Activated naive CD8-positive, alpha-beta T cell treated with anti-CD3 and anti-CD28 coated beads, Interleukin-2, amount 50 U/mL, for 24 hours (primary cell): ENCODE results near the gene COASY.
A peak's percentile ranks its signal among the peaks of the same experiment; 100 is the strongest.

ENCODE experiments used
- ATAC-seq: fragments of 150-1000 bp; cut with Tn5 transposase; one replicate; pipeline ENCODE4 v1.10.0; 2021
- DNase-seq: peaks from one replicate; pipeline ENCODE4 v3.0.0; 2021
- H3K27ac Mint-ChIP-seq: one replicate; pipeline ENCODE4 v1.8.0; 2021; ENCODE audit warnings: mild to moderate bottlenecking, mixed read lengths
- H3K27me3 Mint-ChIP-seq: one replicate; pipeline ENCODE4 v1.8.0; 2021; ENCODE audit warnings: mixed read lengths
- H3K36me3 Mint-ChIP-seq: one replicate; pipeline ENCODE4 v1.8.0; 2021; ENCODE audit warnings: low read depth, mixed read lengths
- H3K4me1 Mint-ChIP-seq: one replicate; pipeline ENCODE4 v1.8.0; 2021; ENCODE audit warnings: mixed read lengths
- H3K4me3 Mint-ChIP-seq: one replicate; pipeline ENCODE4 v1.8.0; 2021; ENCODE audit warnings: mild to moderate bottlenecking, moderate library complexity, mixed read lengths
- H3K9me3 Mint-ChIP-seq: one replicate; pipeline ENCODE4 v1.8.0; 2021; ENCODE audit warnings: mixed read lengths

Gene COASY

GRCh38 chr17:42561897-42562387 lies at the start of gene COASY:
Gene COASY (plus strand): TSS chr17:42562148. CDS start chr17:42562623, 475 bp downstream.
- peaks cover 12% of the 10 kb centered on the region for H3K36me3 Mint-ChIP-seq
- peaks cover 36% of the 10 kb centered on the region for H3K4me1 Mint-ChIP-seq
- ATAC-seq, result peak; percentile 77
- peak within 1 kb of the TSS; percentile 91 for H3K4me3 Mint-ChIP-seq
- peak within 1 kb of the TSS; percentile 92 for H3K27ac Mint-ChIP-seq
- H3K9me3 Mint-ChIP-seq, result no peaks in the 10 kb centered on the region
- peak; percentile 95 for DNase-seq
- no peaks in the 10 kb centered on the region for H3K27me3 Mint-ChIP-seq

DNA sequence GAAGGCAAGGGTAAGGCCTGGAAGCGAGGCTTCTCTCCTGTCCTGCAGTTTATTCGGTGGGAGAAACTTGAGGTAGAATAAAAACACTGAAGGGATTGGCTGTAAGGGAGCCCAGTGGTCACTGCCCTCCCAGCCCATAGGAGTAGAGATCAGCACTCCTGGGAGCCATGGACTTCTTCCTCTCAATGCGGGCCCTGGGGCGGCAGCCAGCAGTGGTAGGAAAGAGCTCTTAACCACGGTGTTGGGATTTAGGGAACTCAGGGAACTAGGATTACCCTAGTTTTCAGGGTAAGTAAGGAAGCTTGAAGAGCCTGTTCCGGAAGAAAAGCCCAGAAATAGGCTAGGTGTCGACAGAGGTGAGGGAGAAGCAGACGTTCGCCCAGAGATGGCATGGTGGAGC lies 49.7 kb upstream of the COASY start:
- Mint-ChIP-seq H3K36me3 (peaks cover 9% of the 10 kb centered on the region), H3K4me1 (no peaks in the 10 kb centered on the region), H3K9me3 (no peaks in the 10 kb centered on the region), H3K27ac (no peak overlapping the region), H3K4me3 (no peak overlapping the region), H3K27me3 (peaks cover 2% of the 10 kb centered on the region)
- no peak for DNase-seq
- ATAC-seq, result no peak

DNA sequence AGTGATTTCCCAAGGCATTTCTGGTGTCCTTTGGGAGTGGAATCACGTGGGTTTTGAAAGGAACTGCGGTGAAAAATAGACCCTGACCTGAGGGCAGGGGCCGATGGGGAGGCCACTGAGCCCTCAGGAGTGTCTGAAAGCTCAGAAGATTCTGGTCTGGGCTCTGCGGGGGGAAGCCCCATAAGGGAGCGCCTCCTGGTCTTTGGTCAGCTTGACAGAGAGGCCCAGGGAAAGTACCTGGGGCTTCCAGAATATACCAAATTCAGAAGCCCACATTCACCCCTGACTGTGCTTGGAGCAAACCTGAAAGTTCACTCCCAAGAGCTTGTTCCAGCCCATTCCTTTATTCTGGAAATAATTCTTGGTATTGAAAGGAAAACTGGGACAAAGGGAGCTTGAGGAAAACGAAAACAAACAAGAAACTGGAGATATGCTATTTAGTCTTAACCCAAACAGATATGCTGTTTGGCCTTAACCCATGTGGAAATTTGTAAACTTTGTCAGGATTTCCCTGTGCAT lies 49.2 kb upstream of the COASY start:
- H3K36me3 Mint-ChIP-seq, result peaks cover 6% of the 10 kb centered on the region
- H3K4me1 Mint-ChIP-seq, result peaks cover 3% of the 10 kb centered on the region
- no peak overlapping the region for H3K4me3 Mint-ChIP-seq
- H3K27ac Mint-ChIP-seq, result no peak overlapping the region
- peaks cover 2% of the 10 kb centered on the region for H3K27me3 Mint-ChIP-seq
- no peak for ATAC-seq
- H3K9me3 Mint-ChIP-seq, result no peaks in the 10 kb centered on the region
- no peak for DNase-seq

GRCh38 chr17:42513686-42514085 lies 48.3 kb upstream of the COASY start:
- DNase-seq (no peak), ATAC-seq (no peak)
- Mint-ChIP-seq H3K27me3 (peaks cover 2% of the 10 kb centered on the region), H3K4me1 (peaks cover 3% of the 10 kb centered on the region), H3K9me3 (no peaks in the 10 kb centered on the region), H3K27ac (no peak overlapping the region), H3K4me3 (no peak overlapping the region), H3K36me3 (peaks cover under 1% of the 10 kb centered on the region)

GRCh38 chr17:42514279-42514678 lies 47.7 kb upstream of the COASY start:
- H3K9me3 Mint-ChIP-seq, result no peaks in the 10 kb centered on the region
- peaks cover 2% of the 10 kb centered on the region for H3K27me3 Mint-ChIP-seq
- ATAC-seq (no peak), DNase-seq (no peak)
- peaks cover 3% of the 10 kb centered on the region for H3K4me1 Mint-ChIP-seq
- H3K36me3 Mint-ChIP-seq, result no peaks in the 10 kb centered on the region
- H3K27ac Mint-ChIP-seq, result no peak overlapping the region
- H3K4me3 Mint-ChIP-seq, result no peak overlapping the region

- H3K4me3 Mint-ChIP-seq, result no peak overlapping the region
- H3K27me3 Mint-ChIP-seq, result peaks cover 2% of the 10 kb centered on the region
- no peaks in the 10 kb centered on the region for H3K9me3 Mint-ChIP-seq
- H3K4me1 Mint-ChIP-seq, result peaks cover 3% of the 10 kb centered on the region
- no peak for DNase-seq
- ATAC-seq, result no peak
- no peaks in the 10 kb centered on the region for H3K36me3 Mint-ChIP-seq
- H3K27ac Mint-ChIP-seq, result no peak overlapping the region
Observed at GRCh38 chr17:42514867-42515266, 47.1 kb upstream of the COASY start.

DNA sequence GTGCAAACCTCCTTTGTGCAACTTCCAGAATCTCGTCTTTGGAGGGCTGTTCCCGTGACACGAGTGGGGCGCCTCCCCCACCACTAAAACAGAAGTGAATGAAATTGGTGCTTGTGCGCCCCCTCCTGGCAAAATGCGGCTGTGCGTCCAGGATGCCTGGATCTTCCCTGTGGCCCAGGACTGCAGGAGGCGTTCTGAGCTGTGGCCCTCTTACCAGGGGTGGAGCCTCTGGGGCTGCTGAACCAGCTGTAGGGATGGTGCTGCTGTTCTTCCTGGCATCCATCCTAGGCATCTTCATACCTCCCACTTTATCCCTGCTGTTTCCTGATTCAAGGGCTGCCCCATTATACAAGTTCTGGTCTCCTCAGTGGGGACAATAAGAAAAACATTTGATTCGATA lies 44.4 kb upstream of the COASY start:
- DNase-seq, result peak; percentile 88

DNA sequence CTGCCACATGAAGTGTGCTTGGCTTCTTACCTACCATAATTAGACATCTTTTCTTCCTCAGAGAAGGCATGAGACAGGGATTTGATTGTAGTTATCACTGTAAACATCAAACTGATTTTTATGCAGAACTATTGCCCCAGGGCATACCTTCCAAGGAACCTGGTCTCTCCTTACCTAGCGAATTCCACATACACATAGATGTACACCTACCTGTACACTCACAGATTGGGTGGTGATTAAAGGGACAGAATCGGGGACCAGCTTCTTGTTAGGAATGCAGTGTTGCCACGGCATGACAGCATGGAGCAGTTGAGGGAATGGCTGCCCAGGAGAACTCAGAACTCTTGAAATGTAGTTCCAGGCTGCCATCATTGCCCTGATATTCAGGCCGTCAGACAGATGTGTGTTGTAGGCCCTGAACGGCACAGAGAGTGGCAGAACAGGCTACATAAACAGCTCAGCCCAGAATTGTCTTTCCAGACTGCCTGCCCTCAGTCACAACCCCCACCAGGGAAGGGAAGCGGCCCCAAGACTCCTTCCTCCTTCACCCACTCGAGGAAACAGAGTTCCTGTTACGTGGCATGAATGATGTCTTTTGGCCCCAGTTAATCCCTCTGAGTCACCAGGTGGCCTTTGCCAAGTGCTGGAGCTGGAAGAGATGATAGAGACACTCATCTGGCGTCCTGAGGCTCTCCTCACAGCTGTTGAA lies 43.7 kb upstream of the COASY start:
- H3K27ac Mint-ChIP-seq, result no peak overlapping the region
- DNase-seq (no peak), ATAC-seq (no peak)
- no peaks in the 10 kb centered on the region for H3K9me3 Mint-ChIP-seq
- H3K27me3 Mint-ChIP-seq, result peaks cover 3% of the 10 kb centered on the region
- H3K4me1 Mint-ChIP-seq, result peaks cover 6% of the 10 kb centered on the region
- H3K36me3 Mint-ChIP-seq, result peaks cover 8% of the 10 kb centered on the region
- no peak overlapping the region for H3K4me3 Mint-ChIP-seq

More for the DNA sequence above, 44.4 kb upstream of the COASY start:
- no peak overlapping the region for H3K27ac Mint-ChIP-seq
- ATAC-seq, result peak; percentile 72
- H3K36me3 Mint-ChIP-seq, result peaks cover 8% of the 10 kb centered on the region
- peaks cover 6% of the 10 kb centered on the region for H3K4me1 Mint-ChIP-seq
- no peaks in the 10 kb centered on the region for H3K9me3 Mint-ChIP-seq
- no peak overlapping the region for H3K4me3 Mint-ChIP-seq
- H3K27me3 Mint-ChIP-seq, result peaks cover 3% of the 10 kb centered on the region

DNA sequence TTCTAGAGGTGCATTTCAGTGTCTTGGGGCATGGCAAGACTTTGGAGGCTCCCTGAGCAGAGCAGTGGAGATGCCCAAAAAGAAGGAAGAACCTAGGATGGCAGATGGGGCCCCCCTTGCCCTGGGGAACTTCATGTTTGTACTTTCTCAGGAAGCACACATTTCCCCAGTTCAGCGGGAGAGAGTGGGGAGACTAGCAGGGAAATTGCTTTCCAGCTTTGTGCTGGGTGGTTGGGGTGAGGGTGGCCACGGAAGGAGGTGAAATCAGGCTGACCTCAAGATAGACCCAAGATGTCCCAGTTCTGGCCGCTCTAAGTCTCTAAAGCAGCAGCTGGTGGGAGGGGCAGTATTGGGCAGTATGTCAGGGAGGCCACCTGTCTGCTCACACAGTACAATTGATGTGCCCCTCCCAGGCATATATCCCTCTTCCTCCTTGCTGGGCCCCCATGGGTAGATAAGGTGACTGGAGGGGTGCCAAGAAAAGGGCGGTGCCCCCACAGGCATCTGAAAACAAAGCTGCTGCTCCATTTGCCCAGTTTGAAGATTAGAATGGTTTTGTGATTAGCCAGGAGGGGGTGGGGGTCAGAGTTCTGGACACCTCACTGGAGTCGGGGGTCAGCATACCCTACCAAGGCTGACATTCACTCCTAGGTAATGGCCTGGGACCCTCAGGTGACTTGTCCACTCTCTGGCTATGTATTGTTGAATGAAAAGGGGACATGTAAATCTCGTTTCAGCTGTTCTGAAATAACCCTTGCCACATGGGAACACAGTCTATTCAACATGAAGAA lies 43.0 kb upstream of the COASY start:
- Mint-ChIP-seq H3K4me1 (peaks cover 12% of the 10 kb centered on the region), H3K9me3 (no peaks in the 10 kb centered on the region)
- no peak for DNase-seq

DNA sequence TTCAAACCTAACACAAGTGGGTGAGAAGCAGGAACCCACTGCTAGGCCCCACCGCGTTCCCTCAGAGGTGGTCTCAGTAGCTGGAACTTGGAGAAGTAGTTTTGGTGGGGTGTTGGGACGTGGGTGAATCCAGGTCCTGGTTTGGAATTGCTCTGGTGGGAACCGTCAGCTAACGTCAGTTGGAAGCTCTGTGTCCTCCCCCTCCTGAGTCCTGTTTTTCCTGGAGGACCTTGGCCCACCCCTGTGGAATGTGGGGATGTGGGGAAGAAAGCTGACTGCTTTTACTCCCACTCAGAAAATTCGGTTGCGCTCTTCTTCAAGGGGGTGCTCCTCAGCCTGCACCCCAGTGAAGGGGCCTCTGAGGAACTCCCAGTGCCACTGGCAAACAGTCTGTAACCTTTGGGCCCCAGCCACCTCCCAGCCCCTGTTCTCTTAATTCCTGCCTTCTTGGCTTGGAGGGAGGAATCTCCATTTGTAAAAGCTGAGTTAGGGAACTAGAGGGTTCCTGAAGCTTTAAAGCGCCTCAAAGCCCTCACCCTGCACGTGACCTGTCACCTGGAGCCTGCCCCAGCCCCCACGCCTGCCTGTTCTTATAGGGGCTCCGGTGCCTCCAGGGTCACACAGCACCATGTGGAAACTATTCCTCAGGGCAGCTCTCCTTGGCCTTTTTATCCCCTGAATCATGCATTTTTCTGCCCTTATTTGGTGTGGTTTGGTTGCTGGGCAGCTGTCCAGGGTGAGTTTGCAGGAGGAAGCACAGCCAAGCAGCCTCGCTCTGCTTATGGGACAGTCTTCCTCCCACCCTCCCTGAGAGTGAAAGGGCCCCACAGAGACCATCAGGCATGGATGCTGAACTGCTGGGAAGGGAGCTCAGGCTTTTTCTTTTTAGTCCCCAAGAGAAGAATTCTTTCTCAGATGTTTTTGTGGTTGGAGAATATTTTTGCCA lies 42.1 kb upstream of the COASY start:
- peaks cover 8% of the 10 kb centered on the region for H3K36me3 Mint-ChIP-seq
- ATAC-seq (no peak), DNase-seq (no peak)
- H3K27me3 Mint-ChIP-seq, result peaks cover 3% of the 10 kb centered on the region
- no peak overlapping the region for H3K4me3 Mint-ChIP-seq
- H3K4me1 Mint-ChIP-seq, result peaks cover 19% of the 10 kb centered on the region
- H3K9me3 Mint-ChIP-seq, result no peaks in the 10 kb centered on the region
- H3K27ac Mint-ChIP-seq, result no peak overlapping the region

More for the DNA sequence above, 43.0 kb upstream of the COASY start:
- Mint-ChIP-seq H3K36me3 (peaks cover 8% of the 10 kb centered on the region), H3K27me3 (peaks cover 3% of the 10 kb centered on the region), H3K4me3 (no peak overlapping the region), H3K27ac (no peak overlapping the region)
- ATAC-seq, result no peak

DNA sequence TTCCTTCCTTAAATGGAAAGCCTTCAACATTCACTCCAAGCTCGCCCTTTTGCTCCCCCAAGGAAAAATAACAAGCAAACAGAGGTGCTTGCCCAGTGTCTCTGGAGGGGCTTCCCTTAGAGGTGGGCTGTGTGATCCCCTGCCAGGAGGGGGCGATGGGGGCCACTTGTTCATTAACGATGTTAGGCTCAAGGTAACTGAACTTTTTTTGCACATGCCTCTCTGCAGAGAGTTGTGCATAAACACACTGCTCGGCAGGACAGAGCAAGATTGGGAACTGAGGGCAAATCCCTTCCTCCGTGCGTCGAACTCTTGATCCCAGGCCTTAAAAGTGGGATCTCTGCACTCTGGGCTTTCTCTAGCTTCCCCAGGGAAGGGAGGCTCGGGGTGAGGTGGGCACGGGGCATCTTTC lies 41.4 kb upstream of the COASY start:
- no peak for ATAC-seq
- Mint-ChIP-seq H3K4me1 (peaks cover 19% of the 10 kb centered on the region), H3K4me3 (no peak overlapping the region), H3K27me3 (peaks cover 3% of the 10 kb centered on the region), H3K27ac (no peak overlapping the region), H3K9me3 (no peaks in the 10 kb centered on the region), H3K36me3 (peaks cover 8% of the 10 kb centered on the region)
- peak; percentile 49 for DNase-seq

- DNase-seq, result no peak
Observed at GRCh38 chr17:42521036-42521435, 40.9 kb upstream of the COASY start.

DNA sequence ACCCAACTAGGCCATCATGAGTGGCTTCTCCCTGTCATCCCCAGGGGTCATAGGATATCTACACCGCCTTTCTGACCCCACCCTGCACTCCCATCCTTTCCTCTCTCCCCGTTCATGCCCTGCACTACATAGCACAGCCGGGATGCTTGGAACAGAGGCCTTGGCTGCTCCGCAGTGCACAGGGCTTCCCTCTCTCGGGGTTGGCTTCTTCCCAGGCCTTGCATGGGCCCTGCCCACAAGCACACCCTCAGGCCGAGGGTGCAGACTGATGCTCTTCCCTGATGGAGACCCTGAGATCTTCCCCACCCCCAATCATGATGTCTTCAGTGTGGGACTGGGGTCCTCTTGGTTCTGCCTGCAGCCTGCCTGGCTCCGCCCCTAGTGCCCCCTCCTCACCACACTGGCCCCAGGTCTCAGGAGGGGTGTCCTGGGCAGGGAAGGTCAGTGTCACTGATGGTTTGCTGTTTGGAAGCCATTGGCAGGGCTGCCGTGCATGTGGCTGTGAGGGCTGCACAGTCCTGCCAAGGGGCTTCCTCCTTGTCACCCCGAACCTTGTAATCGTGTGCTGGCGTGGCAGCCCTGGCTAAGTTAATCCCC lies 40.2 kb upstream of the COASY start:
- Mint-ChIP-seq H3K9me3 (no peaks in the 10 kb centered on the region), H3K4me1 (peaks cover 19% of the 10 kb centered on the region), H3K36me3 (peaks cover 8% of the 10 kb centered on the region), H3K4me3 (no peak overlapping the region), H3K27ac (no peak overlapping the region), H3K27me3 (peaks cover 3% of the 10 kb centered on the region)
- no peak for DNase-seq
- no peak for ATAC-seq

More at GRCh38 chr17:42521036-42521435, 40.9 kb upstream of the COASY start:
- ATAC-seq, result peak; percentile 22
- Mint-ChIP-seq H3K9me3 (no peaks in the 10 kb centered on the region), H3K36me3 (peaks cover 8% of the 10 kb centered on the region), H3K27me3 (peaks cover 3% of the 10 kb centered on the region), H3K4me3 (no peak overlapping the region), H3K4me1 (peaks cover 19% of the 10 kb centered on the region), H3K27ac (no peak overlapping the region)
